Mucosa of descending colon (tissue), 3 donors: Measurements from ENCODE around the gene VPS37B. TPM values are rescaled to one million over a fixed set of nuclear protein-coding genes. Genes with fewer than 3 reads are reported as not detected.
"Not testable (repeated sequence)": the region's sequence is repeated elsewhere in the genome, so short reads cannot be mapped to it uniquely, and the experiment has no call there.

Experiments
- ATAC-seq: fragments of 200-7000 bp; cut with Tn5 transposase; one replicate; pipeline ENCODE4 v1.9.1; 2020; ENCODE audit warnings: mild to moderate bottlenecking, moderate library complexity
- DNase-seq, 3 donors: peaks; one replicate each; pipeline ENCODE4 v3.0.0-alpha.2; 2020
- H3K36me3 ChIP-seq: fragments of 200-600 bp; one replicate; pipeline ENCODE4 v1.8.0; 2021; ENCODE audit warnings: low read depth, mild to moderate bottlenecking
- H3K4me1 ChIP-seq: fragments of 200-600 bp; one replicate; pipeline ENCODE4 v1.8.0; 2021; ENCODE audit warnings: low read depth, mild to moderate bottlenecking
- H3K4me3 ChIP-seq: fragments of 200-600 bp; one replicate; pipeline ENCODE4 v1.8.0; 2021; ENCODE audit warnings: mild to moderate bottlenecking
- H3K9me3 ChIP-seq: fragments of 200-600 bp; one replicate; pipeline ENCODE4 v1.8.0; 2021; ENCODE audit warnings: mild to moderate bottlenecking
- intact Hi-C, 2 donors: fragments of 100-400 bp; cut with DNase I in 1 of 2; cut with micrococcal nuclease in 1 of 2; formaldehyde crosslinking; loops; one replicate each; pipeline versions ENCODE4 v1.11.0 to v1.11.1; 2022; cut with DNase I, micrococcal nuclease
- total RNA-seq, 3 donors: library from RNA; stranded (reverse); fragmentation: NEBNext Ultra II Directional in 2 of 3; extraction: Animal tissue kit (Norgen Biotek cat#: 25700) in 2 of 3; gene quantifications; one replicate each; pipeline versions ENCODE4 v1.2.1 to v1.2.4, GENCODE V29; 2021 to 2023
- TF ChIP-seq, protein P1 (sequence below): fragments of 200-600 bp; IDR thresholded peaks from one replicate; pipeline ENCODE4 v1.8.0; 2022; ENCODE audit warnings: antibody characterized with exemption, mild to moderate bottlenecking
- donor health status: DM: no; HTN: no; CAD: no; lungs with moderate emphysema.
- donor health status: DM: no; HTN: no; CAD: no.
- donor health status: DM: no; HTN: yes; CAD: no.

VPS37B gene
- total RNA-seq, 3 donors from 2014 or later = 50.7 to 108 (median 81.8) TPM

DNA sequence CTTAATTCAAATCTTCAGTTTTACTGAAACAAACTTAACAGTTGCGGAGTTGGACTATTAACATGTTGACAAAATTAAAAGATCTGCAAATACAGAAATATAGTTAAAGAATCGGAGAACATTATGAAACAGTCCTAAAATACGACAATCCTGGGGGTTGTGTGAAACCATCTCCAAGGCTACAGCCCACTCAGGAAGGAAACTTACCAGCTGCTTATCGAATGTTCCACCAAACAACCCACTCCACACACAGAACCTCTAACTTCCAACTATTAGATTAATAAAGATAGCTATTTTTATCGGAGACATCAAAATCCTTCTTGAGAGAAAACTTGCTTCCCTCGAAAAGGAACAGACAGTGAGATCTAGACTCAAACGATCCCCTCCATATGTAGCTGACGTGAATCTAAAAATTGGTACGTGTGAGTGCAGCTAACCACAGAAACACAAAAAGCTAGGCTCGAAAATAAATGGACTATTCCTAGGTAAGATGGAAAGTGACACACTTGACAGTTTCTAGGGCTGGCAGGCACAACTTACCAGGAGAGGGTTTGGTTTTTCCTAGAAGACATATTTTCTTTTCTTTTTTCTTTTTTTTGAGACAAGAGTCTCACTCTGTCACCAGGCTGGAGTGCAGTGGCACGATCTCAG, 12.9 kb downstream of the VPS37B start:
- Histone ChIP-seq H3K4me1 (peaks cover 36% of the 10 kb centered on the region), H3K36me3 (no peaks in the 10 kb centered on the region), H3K9me3 (no peaks in the 10 kb centered on the region), H3K4me3 (no peak overlapping the region)
- TF ChIP-seq, protein P1, sequence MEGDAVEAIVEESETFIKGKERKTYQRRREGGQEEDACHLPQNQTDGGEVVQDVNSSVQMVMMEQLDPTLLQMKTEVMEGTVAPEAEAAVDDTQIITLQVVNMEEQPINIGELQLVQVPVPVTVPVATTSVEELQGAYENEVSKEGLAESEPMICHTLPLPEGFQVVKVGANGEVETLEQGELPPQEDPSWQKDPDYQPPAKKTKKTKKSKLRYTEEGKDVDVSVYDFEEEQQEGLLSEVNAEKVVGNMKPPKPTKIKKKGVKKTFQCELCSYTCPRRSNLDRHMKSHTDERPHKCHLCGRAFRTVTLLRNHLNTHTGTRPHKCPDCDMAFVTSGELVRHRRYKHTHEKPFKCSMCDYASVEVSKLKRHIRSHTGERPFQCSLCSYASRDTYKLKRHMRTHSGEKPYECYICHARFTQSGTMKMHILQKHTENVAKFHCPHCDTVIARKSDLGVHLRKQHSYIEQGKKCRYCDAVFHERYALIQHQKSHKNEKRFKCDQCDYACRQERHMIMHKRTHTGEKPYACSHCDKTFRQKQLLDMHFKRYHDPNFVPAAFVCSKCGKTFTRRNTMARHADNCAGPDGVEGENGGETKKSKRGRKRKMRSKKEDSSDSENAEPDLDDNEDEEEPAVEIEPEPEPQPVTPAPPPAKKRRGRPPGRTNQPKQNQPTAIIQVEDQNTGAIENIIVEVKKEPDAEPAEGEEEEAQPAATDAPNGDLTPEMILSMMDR = no peak
- no peak for DNase-seq
- intact Hi-C loops = no loop called here
- no peak for ATAC-seq

GRCh38 chr12:122880668-122881067, 15.3 kb downstream of the VPS37B start:
- H3K9me3 ChIP-seq = no peaks in the 10 kb centered on the region
- peak; percentile 70 for ATAC-seq
- peaks cover 24% of the 10 kb centered on the region for H3K4me1 ChIP-seq
- peak in 1 of 3 donors; percentile 28 for DNase-seq
- TF ChIP-seq, protein P1 = no peak
- H3K36me3 ChIP-seq = no peaks in the 10 kb centered on the region
- no peak overlapping the region for H3K4me3 ChIP-seq
- intact Hi-C loops = no loop called here

GRCh38 chr12:122880155-122880667, 15.7 kb downstream of the VPS37B start:
- TF ChIP-seq, protein P1 = no peak
- no peak overlapping the region for H3K4me3 ChIP-seq
- H3K36me3 ChIP-seq = no peaks in the 10 kb centered on the region
- peaks cover 28% of the 10 kb centered on the region for H3K4me1 ChIP-seq
- no peak for DNase-seq
- no peaks in the 10 kb centered on the region for H3K9me3 ChIP-seq
- intact Hi-C loops = no loop called here
- ATAC-seq = no peak

GRCh38 chr12:122878780-122879612, 16.9 kb downstream of the VPS37B start:
- ATAC-seq (peak; percentile 21), DNase-seq (peak in 1 of 3 donors; percentile 31)
- Histone ChIP-seq H3K9me3 (no peaks in the 10 kb centered on the region), H3K36me3 (no peaks in the 10 kb centered on the region), H3K4me3 (no peak overlapping the region), H3K4me1 (peaks cover 28% of the 10 kb centered on the region)
- TF ChIP-seq, protein P1 = no peak
- intact Hi-C loops = no loop called here

DNA sequence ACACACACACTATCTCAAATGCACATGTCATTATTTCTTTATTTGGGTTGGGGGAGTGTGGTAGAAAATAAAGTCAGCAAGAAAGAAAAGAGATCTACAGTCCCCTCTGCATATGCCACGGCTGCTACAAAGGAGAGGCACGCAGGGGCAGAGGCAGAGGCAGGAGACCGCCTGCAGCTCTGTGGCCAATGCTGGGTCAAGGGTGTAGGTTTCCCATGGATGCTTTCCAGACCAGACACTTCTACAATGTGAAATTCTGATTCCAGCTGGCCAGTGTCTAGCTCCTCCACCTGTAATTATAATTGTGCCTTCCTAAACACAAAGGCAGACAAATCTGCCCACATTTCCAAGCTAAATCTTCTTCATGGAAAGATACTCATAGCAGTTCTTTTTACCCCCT, 19.2 kb downstream of the VPS37B start:
- TF ChIP-seq, protein P1 = no peak
- Histone ChIP-seq H3K9me3 (no peaks in the 10 kb centered on the region), H3K36me3 (no peaks in the 10 kb centered on the region), H3K4me1 (peaks cover 48% of the 10 kb centered on the region), H3K4me3 (no peak overlapping the region)
- DNase-seq (peak in 1 of 3 donors; percentile 26), ATAC-seq (no peak)
- intact Hi-C loops = no loop called here

- H3K4me3 ChIP-seq, DNase-seq, H3K36me3 ChIP-seq, ATAC-seq, H3K9me3 ChIP-seq, intact Hi-C loops: not testable (repeated sequence)
- H3K4me1 ChIP-seq = peaks cover 53% of the 10 kb centered on the region
Observed at GRCh38 chr12:122876281-122876680, 19.6 kb downstream of the VPS37B start.
